ENCODE results near the gene SEC16A.

The SEC16A gene, protein sequence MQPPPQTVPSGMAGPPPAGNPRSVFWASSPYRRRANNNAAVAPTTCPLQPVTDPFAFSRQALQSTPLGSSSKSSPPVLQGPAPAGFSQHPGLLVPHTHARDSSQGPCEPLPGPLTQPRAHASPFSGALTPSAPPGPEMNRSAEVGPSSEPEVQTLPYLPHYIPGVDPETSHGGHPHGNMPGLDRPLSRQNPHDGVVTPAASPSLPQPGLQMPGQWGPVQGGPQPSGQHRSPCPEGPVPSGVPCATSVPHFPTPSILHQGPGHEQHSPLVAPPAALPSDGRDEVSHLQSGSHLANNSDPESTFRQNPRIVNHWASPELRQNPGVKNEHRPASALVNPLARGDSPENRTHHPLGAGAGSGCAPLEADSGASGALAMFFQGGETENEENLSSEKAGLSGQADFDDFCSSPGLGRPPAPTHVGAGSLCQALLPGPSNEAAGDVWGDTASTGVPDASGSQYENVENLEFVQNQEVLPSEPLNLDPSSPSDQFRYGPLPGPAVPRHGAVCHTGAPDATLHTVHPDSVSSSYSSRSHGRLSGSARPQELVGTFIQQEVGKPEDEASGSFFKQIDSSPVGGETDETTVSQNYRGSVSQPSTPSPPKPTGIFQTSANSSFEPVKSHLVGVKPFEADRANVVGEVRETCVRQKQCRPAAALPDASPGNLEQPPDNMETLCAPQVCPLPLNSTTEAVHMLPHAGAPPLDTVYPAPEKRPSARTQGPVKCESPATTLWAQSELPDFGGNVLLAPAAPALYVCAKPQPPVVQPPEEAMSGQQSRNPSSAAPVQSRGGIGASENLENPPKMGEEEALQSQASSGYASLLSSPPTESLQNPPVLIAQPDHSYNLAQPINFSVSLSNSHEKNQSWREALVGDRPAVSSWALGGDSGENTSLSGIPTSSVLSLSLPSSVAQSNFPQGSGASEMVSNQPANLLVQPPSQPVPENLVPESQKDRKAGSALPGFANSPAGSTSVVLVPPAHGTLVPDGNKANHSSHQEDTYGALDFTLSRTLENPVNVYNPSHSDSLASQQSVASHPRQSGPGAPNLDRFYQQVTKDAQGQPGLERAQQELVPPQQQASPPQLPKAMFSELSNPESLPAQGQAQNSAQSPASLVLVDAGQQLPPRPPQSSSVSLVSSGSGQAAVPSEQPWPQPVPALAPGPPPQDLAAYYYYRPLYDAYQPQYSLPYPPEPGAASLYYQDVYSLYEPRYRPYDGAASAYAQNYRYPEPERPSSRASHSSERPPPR (N-terminal part only)

DNA sequence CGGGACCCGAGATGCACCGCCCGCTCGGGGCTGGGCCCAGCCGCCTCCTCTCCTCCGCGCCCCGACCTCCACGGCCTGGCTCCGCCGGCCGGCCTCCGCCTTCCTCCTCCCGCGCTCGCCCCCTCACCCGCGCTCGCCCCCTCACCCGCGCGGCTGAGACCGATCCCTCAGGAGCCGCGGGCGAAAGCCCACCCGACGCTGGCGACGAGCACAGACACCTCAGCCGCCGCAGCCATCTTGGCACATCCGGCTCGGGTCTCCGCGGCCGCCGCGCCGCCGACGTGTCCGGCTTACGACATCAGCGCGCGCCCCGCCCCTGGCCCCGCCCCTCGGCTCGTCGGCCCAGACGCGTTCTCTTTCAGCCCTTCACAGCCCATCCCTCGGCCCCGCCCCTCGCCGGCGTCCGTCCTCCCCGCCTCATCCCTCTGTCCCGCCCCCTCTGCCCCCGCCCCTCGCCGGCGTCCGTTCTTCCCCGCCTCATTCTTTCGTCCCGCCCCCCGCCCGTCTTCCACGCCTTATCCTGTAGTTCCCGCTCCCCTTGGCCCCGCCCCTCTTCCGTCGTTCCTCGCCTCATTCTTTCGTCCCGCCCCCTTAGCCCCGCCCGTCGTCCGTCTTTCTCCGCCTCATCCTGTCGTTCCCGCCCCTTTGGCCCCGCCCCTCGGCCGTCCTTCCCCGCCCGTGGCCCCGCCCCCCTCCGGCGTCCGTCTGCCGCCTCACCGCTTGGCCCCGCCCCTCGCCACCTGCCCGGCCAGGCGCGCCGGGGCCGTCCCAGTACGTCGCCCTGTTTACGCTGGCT, at the start of gene SEC16A:
TSS of gene SEC16A (minus strand) at position 248 of the 796 bp plus-strand sequence. CDS start 5,425 bp downstream, outside the sequence.
- peak; percentile 100 for DNase-seq

DNA sequence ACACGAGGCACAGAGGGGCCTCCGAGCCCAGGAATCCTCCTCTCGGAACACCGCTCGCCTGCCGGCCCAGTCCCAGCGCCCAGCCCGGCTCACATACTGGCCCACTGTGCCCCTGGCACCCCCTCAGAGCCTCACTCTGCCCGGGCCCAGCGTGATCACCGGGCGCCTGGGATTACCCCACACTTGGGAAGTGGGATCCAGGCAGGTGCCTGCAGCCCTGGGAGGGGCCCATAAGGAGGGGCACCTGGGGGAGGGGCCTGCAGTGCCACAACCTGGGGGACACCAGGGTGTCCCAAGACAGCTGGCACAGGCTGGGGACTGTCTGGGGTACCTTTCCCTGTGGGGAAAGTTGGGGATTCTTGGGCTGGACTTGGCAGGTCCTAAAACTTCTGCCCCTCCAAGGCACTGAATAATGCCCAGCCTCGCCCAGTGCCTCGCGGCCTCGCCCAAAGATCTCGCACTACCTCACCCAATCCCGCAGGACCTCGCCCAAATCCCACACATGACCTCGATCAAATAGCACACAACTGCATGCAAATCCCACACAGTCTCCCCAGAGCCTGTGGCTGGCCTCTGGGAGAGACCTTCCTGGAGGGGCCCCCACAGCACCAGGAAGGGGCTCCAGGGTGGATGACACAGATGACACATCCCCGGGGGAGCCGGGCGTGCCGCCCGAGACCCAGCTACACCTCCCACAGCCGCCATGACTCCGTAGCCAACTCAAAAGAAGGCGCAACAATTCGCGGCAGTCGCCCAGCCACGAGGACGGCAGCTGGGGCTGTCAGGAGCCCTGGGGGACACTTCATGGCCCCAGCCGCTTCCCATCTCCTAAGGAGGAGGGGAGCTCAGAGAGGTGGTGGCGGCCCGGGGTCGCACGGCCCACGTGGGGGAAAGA, 49.3 kb upstream of the SEC16A start:
- peak; percentile 35 for DNase-seq

DNA sequence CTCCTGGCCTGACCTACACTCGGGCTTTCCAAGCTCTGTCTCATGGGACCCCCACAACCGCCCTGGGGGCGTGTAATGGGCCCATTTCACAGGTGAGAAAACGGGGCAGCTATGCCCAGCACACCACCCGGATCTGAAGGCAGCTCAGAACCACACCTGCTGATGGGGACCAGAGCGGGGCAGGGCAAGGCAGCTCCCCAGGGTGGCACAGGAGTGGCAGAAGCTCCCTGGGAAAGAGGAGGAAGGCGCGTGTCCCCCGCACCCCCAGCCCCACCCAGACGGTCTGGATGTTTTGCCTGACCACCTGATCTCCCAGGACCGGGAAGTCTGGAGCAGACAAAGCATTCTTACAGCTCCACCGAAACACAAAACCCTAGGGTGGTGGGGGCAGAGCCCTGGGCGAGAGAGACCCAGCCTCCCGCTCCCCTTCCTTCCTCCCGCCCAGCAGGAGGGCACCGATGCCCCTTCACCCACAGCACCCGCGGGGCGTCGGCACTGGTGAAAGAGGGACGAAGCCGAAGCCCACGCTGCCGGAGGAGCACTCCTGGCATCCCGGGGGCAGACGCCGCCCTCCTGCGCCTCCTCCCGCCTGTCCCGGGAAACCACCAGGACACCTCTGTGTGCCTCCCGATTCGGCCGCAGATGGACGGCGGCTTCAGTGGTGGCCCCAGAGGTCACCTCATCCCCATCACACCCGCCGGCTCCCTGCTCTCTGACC, 48.5 kb upstream of the SEC16A start:
- no peak for DNase-seq

DNA sequence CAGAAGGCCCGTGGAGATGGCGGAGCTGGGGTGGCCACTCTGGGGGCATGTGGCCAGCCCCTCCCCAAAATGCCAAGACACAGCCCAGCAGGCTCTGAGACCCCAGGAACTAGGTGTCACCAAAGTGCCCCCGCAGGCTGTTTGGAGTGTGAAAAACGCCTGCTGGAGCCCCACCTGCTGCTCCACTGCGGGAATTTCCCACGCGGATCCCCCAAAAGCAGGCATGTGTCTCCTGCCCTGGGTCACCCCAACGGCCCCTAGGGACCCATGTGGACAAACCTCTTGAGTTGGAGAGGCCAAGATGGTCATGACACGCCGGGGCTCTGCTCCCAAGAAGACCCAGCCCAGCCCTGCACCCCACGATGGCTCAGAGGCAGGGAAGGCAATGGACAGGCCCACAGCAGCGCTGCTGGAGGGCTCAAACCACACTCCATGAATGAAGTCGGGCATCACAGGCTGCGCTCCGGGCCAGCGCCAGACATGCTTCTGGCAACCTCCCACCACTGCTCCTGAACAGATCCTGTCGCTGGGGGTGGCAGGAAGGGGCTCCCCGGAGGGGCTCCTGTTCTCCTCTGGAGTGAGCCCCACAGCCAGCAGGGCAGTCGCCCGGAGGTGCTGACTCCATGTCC, 47.7 kb upstream of the SEC16A start:
- no peak for DNase-seq

DNA sequence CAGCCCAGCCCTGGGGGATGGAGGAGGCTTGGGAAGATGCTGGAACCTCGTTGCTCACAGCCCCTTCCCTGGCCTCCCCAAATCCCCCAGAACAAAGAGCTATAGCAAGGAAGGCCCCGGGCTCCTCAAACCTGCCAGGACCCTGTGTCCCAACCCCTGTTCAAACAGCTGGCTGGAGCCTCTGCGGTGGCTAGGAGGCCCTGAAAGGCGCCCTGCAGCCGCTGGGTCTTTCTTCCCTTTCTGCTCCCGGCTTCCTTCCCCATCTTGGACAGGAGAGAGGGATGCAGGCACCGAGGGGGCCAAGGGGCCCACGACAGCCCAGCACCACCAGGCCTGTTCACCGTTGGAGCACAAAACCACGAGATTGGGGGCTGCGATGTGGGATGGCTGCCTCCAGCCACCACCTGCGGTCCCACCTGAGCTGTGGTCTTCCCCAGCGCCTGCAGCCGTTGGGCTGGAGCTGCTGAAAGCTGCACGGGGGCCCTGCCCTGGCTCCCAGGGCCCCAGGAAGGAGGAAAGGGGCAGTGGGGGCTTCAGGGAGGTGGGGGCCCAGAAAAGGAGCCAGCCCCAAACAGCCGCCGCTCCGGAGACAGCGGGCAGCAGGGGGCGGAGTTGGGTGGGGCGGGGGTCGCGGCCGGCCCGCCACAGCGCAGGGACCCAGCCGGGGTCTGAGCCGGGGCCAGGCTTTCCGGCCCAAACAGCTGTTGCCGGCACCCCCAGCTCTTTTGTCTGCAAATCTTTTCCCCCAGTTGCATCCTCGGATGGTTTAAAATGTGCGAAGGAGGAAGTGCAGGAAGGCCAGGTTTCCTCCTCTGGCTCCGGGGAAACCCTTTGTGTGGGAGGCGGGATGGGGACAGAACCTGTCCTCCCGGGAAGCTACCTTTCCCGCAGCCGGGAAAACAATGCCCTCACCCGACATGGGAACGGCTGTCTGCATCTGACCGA, 46.9 kb upstream of the SEC16A start:
- no peak for DNase-seq

DNA sequence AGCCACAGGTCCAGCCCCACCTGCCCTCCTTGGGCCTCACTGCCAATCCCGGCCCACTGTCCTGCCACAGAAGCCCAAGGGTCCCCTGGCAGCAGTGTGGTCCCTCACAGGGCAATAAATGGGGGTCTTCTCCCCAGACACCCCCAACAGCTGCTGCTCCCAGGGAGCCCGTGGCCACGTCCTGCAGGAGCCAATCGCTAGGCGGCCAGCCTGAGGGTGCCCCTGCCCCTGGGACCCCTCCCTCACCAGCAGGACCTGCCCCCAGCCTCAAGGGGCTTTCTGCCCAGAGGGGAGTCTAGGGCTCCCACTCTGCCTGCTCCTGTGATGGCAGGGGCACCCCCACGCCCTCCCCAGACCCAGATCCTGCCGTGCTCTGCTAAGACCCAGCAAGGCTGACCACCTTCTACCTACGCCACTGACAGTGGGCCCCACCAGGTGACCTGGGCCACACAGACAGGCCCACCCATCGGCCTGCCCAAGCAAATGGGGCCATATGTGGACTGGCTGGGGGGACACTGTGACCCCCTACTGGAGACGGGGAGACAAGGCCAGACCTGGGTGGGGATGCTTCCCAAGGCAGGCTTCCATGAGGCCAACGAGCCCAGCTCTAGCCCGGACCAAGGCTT, 46.0 kb upstream of the SEC16A start:
- no peak for DNase-seq

DNA sequence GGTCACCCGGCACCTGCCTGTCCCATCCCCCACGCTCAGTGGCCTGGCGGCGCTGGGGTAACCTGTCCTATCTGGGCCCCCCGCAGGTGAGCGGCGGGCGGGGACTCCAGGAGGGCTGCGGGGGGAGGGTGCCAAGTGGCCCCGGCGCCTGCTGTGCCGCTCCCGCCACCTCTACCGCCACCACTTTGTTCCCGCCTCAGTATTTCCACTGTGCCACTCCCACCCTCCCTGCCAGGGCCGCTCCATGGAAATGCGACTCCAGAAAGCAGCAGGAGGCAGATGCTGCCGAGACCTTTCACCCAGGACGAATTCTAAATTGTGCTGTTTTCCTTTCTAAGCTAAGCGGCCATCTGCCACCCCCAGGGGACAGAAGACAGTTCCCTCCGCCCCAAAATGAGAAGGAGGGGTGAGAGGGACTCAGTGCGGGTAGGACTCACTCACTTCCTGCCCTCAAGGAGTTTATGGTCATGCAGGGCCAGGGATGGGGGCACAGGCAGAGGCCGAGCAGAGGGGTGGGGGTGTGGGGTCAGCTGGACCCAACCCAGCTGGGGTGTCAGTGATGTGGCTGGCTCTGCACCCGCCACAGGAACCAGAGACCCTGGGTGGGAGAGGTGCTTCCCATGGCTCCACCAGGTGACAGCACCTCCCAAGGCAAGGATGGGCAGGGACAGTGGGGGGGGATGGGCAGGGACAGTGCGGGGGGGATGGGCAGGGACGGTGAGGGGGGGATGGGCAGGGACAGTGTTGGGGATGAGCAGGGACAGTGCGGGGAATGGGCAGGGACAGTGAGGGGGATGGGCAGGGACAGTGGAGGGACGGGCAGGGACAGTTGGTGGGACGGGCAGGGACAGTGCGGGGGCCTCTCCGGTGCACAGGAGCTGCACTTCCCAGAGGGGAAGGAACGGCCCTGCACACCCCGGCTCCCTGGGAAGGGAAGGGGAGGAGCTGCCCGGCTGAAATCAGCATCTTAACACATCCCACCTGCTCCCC, 45.2 kb upstream of the SEC16A start:
- no peak for DNase-seq

DNA sequence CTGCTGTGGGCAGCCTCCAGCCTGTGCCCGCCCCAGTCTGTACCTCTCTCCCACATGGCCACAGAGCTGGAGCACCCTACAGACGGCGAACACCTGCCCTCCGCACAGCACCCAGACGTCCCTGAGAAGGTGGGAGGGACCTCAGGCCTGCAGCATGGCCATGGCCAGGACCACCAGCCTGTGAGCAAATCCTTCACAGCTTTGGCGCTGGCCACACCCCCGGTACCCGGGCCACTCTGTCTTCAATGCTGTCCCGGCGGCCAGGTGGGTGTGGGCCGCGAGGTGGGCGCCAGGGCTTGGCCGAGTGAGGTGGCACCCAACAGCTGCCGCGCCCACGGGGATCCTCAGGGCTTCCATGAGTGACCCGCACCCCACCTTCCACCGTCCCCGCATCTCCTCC, 44.3 kb upstream of the SEC16A start:
- DNase-seq: no peak

DNA sequence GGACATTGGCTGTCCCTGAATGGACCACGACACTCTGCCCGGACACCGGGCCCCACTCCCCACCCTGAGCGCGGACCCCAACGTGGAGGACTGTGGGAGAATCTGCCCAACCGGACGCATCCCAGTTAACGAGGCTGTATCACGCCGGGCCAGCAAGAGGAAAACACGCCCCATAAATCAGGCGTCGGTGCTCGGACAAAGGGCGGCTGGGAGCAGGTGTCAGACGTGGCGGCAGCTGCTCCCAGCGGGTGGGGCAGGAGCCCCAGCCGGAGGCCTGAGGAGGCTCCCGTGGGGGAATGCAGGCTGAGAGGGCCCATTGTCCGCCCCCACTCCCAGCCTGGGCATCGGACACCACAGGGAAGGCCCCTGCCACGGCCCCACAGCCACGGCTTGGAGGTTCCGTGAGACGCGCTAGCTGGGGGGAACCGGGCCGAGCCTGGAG, 43.8 kb upstream of the SEC16A start:
- no peak for DNase-seq

DNA sequence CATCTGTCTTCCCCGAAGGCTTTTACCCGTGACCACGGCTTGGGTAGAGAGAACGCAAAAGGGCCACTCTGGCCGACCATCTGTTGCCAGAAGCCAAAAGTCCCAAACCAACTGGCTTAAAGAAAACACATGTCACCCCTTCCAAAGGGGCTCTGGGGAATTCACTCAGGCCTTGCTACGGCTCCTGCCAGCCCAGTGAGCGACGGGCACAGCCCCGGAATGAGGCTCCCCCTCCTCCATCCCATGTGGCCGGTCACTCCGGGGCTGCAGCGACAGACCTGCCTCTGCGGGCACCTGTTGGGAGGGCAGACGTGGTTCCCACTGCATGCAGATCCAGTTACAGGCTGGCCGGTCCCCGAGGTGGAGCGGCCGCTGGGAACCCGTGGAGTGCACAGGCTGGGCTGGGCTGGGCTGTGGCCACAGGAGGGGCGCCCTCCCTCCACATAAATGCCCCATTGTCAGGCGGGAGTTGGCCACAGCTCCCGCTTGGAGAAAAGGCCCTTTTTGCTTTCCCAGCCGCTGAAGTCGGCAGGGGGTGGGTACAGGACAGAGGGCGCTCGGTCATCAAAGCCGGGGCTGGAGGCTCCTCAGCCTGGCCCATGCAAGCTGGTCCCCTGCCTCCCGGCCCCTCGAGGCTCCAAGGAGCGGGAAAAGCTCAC, 43.1 kb upstream of the SEC16A start:
- no peak for DNase-seq

DNA sequence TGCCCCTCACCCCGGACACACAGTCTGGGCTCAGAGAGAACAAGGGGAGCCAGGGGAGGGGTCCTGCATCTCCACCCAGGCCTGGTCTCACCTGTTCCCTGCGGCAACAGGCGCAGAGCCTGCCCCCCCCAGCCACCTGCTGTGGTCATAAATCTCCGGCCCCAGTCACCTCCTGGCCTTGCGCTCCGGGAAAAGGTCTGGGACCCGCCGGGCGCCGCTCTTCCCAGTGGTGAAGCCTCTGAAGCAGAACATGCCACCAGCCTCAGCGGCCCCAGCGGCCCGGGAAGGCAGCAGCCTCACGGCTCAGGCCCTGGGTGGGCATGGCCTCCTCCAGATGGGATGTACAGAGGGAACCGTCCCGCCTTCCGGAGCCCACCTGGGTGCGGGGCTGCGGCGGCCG, 42.4 kb upstream of the SEC16A start:
- DNase-seq: no peak

DNA sequence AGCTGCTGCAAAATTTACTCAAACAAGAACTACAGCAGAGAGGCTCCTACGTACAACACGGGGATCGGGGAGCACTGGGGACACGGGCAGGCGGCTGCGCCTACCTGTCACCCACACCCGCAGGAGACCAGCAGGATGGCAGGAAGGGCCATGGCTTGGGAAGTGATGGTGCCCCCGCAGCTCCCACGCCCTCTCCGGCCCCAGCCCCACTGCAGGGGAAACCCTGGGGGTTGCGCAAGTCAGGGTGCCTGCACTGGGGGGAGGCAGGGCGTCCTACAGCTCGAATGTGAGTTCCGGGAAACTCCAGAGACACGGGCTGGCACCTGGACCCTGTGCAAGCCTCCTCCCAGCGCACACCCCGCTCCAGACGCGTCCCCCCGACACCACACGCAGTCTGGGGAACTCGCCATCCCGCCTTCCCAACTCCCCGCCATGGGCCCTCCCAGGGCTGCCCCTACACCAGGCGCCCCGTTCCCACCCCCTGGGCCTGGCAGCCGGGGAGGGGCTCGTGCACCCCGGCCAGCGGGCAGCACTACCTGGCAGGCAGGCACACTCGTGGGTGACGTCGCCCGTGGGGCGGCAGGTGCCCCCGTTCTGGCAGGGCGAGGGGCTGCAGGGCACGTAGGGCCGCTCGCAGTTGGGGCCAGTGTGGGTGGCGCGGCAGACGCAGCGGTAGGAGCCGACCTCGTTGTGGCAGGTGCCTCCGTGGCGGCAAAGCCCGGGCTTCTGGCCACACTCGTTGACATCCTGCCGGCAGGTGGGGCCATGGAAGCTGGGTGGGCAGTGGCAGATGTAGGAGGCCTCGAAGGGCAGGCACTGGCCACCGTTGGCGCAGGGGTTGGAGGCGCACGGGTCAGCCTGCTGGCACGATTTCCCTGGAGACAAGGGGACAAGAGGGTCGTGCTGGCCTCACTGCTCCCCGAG, 39.7 kb upstream of the SEC16A start:
- DNase-seq: no peak

DNA sequence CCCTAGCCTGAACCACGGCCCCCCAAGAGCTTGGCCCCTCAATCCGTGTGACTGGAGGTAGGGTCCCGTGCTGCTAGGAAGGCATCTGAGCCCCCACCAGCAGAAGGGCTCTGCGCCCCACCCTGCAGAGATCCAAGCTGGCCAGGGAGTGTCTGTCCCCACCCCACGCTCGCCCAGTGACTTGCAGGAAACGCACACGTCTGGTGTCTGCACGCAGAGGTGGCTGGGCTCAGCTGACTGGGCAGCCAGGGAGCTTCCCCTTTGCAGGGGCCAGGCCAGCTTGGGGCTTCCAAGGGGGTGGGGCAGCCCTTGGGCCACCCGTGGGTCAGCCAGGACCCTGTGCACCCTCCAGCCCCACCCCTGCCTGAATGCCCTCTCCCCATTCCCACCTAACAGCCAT, 38.7 kb upstream of the SEC16A start:
- DNase-seq: no peak

DNA sequence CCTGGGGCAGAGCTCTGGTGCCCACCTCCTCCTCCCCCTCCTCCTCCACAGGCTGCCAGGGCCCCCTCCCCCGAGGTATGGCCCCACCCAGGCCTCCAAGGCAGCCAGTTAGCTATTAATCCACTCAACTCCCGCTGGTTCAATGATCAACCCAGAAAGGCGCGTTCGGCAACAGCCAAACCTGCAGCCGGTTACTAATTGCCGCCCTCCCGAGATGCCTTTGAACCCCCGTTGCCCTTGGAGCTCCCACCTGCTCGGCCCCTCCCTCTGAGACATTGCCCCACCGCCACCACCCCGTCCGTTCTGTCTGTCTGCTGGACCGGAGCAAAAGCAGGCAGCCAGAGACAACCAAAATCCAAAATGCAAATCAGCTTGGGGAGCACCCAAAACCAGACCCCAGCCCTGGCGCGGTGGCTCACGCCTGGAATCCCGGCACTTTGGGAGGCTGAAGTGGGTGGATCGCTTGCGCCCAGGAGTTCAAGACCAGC, 37.3 kb upstream of the SEC16A start:
- DNase-seq: no peak

All from activated CD8-positive, alpha-beta memory T cell treated with anti-CD3 and anti-CD28 coated beads, Interleukin-2, amount 50 U/mL, for 4 hours (primary cell).